ENCODE measurements around the gene TMEM132C.

TMEM132C gene

DNA sequence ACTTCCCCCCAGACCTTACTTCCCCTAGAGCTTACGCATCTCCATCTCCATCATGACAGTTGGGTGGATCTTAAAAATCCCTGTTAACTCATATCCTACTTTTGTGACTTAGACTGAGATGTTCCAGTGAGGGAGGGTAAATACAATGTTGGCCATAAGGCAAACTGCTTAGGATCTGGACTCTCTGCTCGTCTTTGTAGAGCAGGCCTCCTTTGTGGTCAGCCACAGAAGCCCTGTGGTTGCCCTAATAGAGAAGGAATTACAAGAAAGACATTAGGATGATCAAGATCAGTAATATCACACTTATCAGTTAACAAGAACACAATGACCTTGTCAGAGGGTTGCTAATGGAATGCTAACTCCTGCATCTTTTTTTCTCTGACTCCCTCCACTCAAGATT is 52.0 kb downstream of the TMEM132C start:
- peaks cover 2% of the 10 kb centered on the region for H3K27me3 ChIP-seq (ENCODE audit: insufficient read depth, poor library complexity, severe bottlenecking)
- DNase-seq (ENCODE audit: low read depth in 1 of 2, low spot score in 1 of 2) = no peak
- H3K4me3 ChIP-seq (replicated peaks; ENCODE audit: insufficient read depth, low read length) = no peak overlapping the region
- H3K27ac ChIP-seq (replicated peaks) = no peak overlapping the region
- TF ChIP-seq, protein P1, sequence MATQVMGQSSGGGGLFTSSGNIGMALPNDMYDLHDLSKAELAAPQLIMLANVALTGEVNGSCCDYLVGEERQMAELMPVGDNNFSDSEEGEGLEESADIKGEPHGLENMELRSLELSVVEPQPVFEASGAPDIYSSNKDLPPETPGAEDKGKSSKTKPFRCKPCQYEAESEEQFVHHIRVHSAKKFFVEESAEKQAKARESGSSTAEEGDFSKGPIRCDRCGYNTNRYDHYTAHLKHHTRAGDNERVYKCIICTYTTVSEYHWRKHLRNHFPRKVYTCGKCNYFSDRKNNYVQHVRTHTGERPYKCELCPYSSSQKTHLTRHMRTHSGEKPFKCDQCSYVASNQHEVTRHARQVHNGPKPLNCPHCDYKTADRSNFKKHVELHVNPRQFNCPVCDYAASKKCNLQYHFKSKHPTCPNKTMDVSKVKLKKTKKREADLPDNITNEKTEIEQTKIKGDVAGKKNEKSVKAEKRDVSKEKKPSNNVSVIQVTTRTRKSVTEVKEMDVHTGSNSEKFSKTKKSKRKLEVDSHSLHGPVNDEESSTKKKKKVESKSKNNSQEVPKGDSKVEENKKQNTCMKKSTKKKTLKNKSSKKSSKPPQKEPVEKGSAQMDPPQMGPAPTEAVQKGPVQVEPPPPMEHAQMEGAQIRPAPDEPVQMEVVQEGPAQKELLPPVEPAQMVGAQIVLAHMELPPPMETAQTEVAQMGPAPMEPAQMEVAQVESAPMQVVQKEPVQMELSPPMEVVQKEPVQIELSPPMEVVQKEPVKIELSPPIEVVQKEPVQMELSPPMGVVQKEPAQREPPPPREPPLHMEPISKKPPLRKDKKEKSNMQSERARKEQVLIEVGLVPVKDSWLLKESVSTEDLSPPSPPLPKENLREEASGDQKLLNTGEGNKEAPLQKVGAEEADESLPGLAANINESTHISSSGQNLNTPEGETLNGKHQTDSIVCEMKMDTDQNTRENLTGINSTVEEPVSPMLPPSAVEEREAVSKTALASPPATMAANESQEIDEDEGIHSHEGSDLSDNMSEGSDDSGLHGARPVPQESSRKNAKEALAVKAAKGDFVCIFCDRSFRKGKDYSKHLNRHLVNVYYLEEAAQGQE (IDR thresholded peaks at IDR 0.05; ENCODE audit: insufficient replicate concordance, low read depth) = no peak
- TF ChIP-seq SPI1 (IDR thresholded peaks at IDR 0.05; ENCODE audit: borderline replicate concordance, low read depth) = no peak
- TF ChIP-seq POLR2AphosphoS5 (IDR thresholded peaks at IDR 0.05; ENCODE audit: low read depth) = no peak
- no peak for TF ChIP-seq GABPA (IDR thresholded peaks at IDR 0.05; ENCODE audit: low read depth)
- TF ChIP-seq, protein P2, sequence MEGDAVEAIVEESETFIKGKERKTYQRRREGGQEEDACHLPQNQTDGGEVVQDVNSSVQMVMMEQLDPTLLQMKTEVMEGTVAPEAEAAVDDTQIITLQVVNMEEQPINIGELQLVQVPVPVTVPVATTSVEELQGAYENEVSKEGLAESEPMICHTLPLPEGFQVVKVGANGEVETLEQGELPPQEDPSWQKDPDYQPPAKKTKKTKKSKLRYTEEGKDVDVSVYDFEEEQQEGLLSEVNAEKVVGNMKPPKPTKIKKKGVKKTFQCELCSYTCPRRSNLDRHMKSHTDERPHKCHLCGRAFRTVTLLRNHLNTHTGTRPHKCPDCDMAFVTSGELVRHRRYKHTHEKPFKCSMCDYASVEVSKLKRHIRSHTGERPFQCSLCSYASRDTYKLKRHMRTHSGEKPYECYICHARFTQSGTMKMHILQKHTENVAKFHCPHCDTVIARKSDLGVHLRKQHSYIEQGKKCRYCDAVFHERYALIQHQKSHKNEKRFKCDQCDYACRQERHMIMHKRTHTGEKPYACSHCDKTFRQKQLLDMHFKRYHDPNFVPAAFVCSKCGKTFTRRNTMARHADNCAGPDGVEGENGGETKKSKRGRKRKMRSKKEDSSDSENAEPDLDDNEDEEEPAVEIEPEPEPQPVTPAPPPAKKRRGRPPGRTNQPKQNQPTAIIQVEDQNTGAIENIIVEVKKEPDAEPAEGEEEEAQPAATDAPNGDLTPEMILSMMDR (IDR thresholded peaks at IDR 0.05; ENCODE audit: insufficient read depth, low read length) = no peak

DNA sequence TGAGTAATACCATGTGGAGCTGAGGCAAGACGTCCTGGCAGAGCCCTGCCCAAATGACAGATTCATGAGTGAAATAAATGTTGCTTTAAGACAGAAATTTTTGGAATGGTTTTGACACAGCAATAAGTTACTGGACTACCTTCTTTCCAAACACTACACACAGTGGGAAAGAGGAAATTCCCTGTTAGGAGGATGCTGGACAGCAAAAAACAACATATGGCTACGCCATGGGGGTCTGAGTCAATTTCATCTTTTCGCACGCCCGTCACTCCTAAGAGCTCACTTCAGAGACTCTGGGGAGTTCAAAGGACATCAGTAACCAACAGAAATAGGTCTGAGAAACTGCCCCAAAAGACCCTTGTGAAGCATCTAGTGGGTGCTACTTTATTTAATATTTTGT is 55.4 kb downstream of the TMEM132C start:
- TF ChIP-seq, protein P1 (IDR thresholded peaks at IDR 0.05; ENCODE audit: insufficient replicate concordance, low read depth) = no peak
- no peak for TF ChIP-seq GABPA (IDR thresholded peaks at IDR 0.05; ENCODE audit: low read depth)
- no peak for TF ChIP-seq SPI1 (IDR thresholded peaks at IDR 0.05; ENCODE audit: borderline replicate concordance, low read depth)
- TF ChIP-seq, protein P2 (IDR thresholded peaks at IDR 0.05; ENCODE audit: insufficient read depth, low read length) = no peak
- TF ChIP-seq POLR2AphosphoS5 (IDR thresholded peaks at IDR 0.05; ENCODE audit: low read depth) = no peak
- Histone ChIP-seq H3K4me3 (replicated peaks; ENCODE audit: insufficient read depth, low read length) (no peak overlapping the region), H3K27ac (replicated peaks) (no peak overlapping the region), H3K27me3 (ENCODE audit: insufficient read depth, poor library complexity, severe bottlenecking) (no peaks in the 10 kb centered on the region)
- no peak for DNase-seq (ENCODE audit: low read depth in 1 of 2, low spot score in 1 of 2)

DNA sequence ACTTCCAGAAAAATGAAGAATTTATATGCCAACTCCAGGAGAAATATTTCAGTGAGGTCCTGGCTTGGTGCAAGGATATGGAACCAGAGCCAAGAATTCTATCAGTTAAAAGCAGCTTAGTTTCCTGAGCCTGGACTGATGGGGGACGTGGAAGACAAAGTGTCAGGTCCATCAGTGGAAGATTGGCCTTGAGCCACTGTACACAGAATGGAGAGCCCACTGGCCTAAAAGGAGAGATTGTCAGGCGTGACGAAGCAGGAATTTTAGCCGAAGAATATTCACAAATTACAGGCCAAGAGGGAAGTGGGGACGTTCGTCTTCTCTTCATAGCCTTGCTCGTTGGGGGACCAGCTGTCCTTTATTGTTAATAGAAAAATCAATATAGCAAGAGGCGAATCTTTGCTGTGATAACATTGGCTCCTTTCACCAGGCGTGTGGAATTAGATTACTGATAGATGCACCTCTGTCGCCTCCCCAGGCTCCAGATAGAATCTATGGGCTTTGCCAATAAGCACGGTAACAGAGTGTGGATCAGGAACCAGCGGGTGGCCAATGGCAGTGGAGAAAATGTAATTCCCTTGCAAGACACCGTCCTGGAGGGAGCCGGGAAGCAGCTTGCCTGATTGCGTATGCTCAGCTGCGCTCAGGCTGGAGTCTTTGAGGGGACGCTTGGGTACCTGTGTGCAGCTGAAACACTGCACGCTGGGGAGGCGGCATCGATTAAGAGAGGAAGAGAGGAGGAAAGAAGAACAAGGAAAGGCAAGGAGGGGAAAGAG is 56.4 kb downstream of the TMEM132C start:
- no peak for DNase-seq (ENCODE audit: low read depth in 1 of 2, low spot score in 1 of 2)
- Histone ChIP-seq H3K27ac (replicated peaks) (no peak overlapping the region), H3K27me3 (ENCODE audit: insufficient read depth, poor library complexity, severe bottlenecking) (no peaks in the 10 kb centered on the region), H3K4me3 (replicated peaks; ENCODE audit: insufficient read depth, low read length) (no peak overlapping the region)
- TF ChIP-seq, protein P1 (IDR thresholded peaks at IDR 0.05; ENCODE audit: insufficient replicate concordance, low read depth) = no peak
- TF ChIP-seq, protein P2 (IDR thresholded peaks at IDR 0.05; ENCODE audit: insufficient read depth, low read length) = no peak
- no peak for TF ChIP-seq POLR2AphosphoS5 (IDR thresholded peaks at IDR 0.05; ENCODE audit: low read depth)
- no peak for TF ChIP-seq GABPA (IDR thresholded peaks at IDR 0.05; ENCODE audit: low read depth)
- no peak for TF ChIP-seq SPI1 (IDR thresholded peaks at IDR 0.05; ENCODE audit: borderline replicate concordance, low read depth)

Measured in HL-60 (cell line).